Lower lobe of right lung (tissue), 2 donors: ENCODE measurements around the gene CPNE1. TPM values are rescaled to one million over a fixed set of nuclear protein-coding genes. Genes with fewer than 3 reads are reported as not detected.

Experiments
- ATAC-seq, 2 donors: fragments of 200-7000 bp; cut with Tn5 transposase; one replicate each; pipeline ENCODE4 v1.9.1; 2020 to 2022; ENCODE audit warnings: mild to moderate bottlenecking in 2 of 2, moderate library complexity in 2 of 2
- DNase-seq: peaks from one replicate; pipeline ENCODE4 v3.0.0-alpha.2; 2020
- H3K27ac ChIP-seq: fragments of 200-600 bp; one replicate; pipeline ENCODE4 v1.8.0; 2022
- H3K27me3 ChIP-seq: fragments of 200-600 bp; one replicate; pipeline ENCODE4 v1.8.0; 2022; ENCODE audit warnings: low read depth
- H3K36me3 ChIP-seq: fragments of 200-600 bp; one replicate; pipeline ENCODE4 v1.8.0; 2022; ENCODE audit warnings: mild to moderate bottlenecking
- H3K4me1 ChIP-seq: fragments of 200-600 bp; one replicate; pipeline ENCODE4 v1.8.0; 2022
- H3K4me3 ChIP-seq: fragments of 200-600 bp; one replicate; pipeline ENCODE4 v1.8.0; 2022; ENCODE audit warnings: mild to moderate bottlenecking
- H3K9me3 ChIP-seq: fragments of 200-600 bp; one replicate; pipeline ENCODE4 v1.8.0; 2022
- CTCF ChIP-seq: fragments of 200-600 bp; IDR thresholded peaks from one replicate; pipeline ENCODE4 v1.8.0; 2022; ENCODE audit warnings: antibody characterized with exemption, mild to moderate bottlenecking
- intact Hi-C: fragments of 100-400 bp; cut with DNase I; formaldehyde crosslinking; loops from one replicate; pipeline ENCODE4 v1.11.0; 2022
- total RNA-seq: library from RNA; stranded (reverse); fragmentation: NEBNext Ultra II Directional; extraction: Animal tissue kit (Norgen Biotek cat#: 25700); gene quantifications from one replicate; pipeline ENCODE4 v1.2.1, GENCODE V29; 2021
- donor health status: DM: no; HTN: yes; CAD: no; lungs with severe emphysema.

Gene CPNE1
- total RNA-seq, 1 donor from 2014 or later = 154 TPM

DNA sequence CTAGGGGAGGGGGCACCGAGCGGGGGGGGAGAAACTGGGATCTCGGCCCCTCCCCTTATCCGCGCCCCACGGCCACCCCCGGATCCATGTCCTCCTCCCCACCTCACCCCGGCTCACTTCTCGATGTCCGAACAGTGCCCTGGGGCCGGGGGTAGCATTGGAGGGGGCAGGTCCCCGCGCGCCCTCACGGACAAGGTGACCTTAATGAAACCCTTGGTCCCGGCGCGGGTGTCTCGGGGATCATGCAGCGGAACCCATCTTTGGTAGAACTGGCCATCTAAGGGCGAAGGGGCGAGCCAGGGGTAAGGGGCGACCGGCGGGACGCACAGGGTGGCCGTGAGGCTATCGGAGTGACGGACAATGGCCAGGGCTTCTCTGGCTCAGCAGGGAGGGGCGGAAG, 62.7 kb downstream of the CPNE1 start:
- no peak overlapping the region for H3K27ac ChIP-seq
- H3K4me3 ChIP-seq = peak overlapping the region; percentile 57
- H3K27me3 ChIP-seq = peaks cover 28% of the 10 kb centered on the region
- peak in 1 of 2 donors; percentile 4 for ATAC-seq
- peaks cover 20% of the 10 kb centered on the region for H3K4me1 ChIP-seq
- H3K36me3 ChIP-seq = no peaks in the 10 kb centered on the region
- intact Hi-C loops = no loop called here
- no peaks in the 10 kb centered on the region for H3K9me3 ChIP-seq
- no peak for TF ChIP-seq CTCF
- no peak for DNase-seq

- H3K4me1 ChIP-seq = peaks cover 20% of the 10 kb centered on the region
- H3K9me3 ChIP-seq = no peaks in the 10 kb centered on the region
- H3K4me3 ChIP-seq = peak overlapping the region; percentile 57
- DNase-seq = peak; percentile 87
- intact Hi-C loops = no loop called here
- H3K36me3 ChIP-seq = no peaks in the 10 kb centered on the region
- ATAC-seq = peak; percentile 88 to 91
- peak; percentile 59 for TF ChIP-seq CTCF
- peaks cover 28% of the 10 kb centered on the region for H3K27me3 ChIP-seq
- H3K27ac ChIP-seq = no peak overlapping the region
These were observed 63.4 kb downstream of the CPNE1 start for GRCh38 chr20:35600993-35601973.

DNA sequence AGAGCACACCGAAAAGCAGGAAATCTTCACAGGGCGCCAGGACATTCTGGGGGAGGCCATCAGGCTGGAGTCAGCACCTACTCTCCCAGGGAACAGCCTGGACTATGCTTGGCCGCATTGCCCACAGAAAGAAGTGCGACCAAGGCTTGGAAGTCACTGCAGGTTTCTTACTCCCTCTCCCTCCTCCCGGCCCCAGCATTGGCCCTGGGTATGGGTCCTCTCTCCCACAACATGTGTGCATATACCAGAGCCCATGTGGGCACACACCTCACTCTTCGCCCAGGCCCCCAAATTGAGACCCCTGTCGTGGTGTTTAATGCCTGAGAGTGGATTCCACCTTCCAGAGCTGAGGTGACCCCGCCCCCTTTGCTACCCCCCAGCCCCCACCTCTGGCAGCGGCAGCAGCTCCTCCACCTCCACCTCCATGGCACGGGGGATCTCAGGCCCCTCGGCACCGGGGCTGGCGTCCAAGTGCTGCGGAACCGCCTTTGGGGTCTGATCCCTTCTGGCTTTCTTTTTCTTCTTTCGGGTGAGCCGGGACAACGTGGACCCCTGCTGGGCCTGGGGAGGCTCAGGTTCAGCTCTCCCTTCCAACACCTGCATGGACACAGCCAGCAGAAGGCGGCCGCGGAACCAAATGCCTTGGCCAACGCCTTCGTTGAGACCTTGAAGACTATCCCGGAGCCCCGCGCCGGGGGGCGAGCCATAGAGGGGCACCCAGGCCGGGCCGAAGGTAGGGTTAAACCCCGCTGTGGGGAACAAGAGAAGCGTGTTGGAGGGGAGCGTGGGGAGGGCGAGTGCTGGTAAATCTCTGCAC, 64.3 kb downstream of the CPNE1 start:
- no peaks in the 10 kb centered on the region for H3K9me3 ChIP-seq
- peaks cover 28% of the 10 kb centered on the region for H3K27me3 ChIP-seq
- DNase-seq (no peak), ATAC-seq (no peak)
- H3K27ac ChIP-seq = no peak overlapping the region
- peak overlapping the region; percentile 57 for H3K4me3 ChIP-seq
- H3K4me1 ChIP-seq = peaks cover 20% of the 10 kb centered on the region
- no peaks in the 10 kb centered on the region for H3K36me3 ChIP-seq
- no peak for TF ChIP-seq CTCF
- intact Hi-C loops = no loop called here

DNA sequence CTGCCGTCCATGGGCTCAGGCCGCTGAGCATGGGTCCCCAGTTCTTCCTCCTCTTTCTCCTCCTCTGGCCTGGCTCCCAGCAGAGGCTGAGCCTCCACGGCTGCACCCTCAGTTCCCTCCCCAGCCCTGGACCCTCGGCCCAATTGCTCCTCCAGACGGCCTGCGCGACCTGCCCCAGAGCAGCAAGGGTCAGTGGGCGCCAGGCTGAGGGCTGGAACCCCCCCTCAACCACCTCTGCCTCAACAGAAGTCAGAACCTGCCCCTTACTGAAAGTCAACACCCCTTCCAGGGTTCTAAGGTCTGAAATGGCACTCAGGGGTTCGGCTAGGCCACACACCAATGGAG, 65.0 kb downstream of the CPNE1 start:
- no peak overlapping the region for H3K27ac ChIP-seq
- intact Hi-C loops = no loop called here
- peaks cover 28% of the 10 kb centered on the region for H3K27me3 ChIP-seq
- ATAC-seq (no peak), DNase-seq (no peak)
- no peak overlapping the region for H3K4me3 ChIP-seq
- H3K9me3 ChIP-seq = no peaks in the 10 kb centered on the region
- H3K4me1 ChIP-seq = peaks cover 20% of the 10 kb centered on the region
- no peaks in the 10 kb centered on the region for H3K36me3 ChIP-seq
- no peak for TF ChIP-seq CTCF

GRCh38 chr20:35598899-35599775, 65.6 kb downstream of the CPNE1 start:
- DNase-seq = no peak
- TF ChIP-seq CTCF = no peak

More at GRCh38 chr20:35598899-35599775, 65.6 kb downstream of the CPNE1 start:
- H3K27me3 ChIP-seq = peaks cover 28% of the 10 kb centered on the region
- no peaks in the 10 kb centered on the region for H3K36me3 ChIP-seq
- peaks cover 20% of the 10 kb centered on the region for H3K4me1 ChIP-seq
- no peak overlapping the region for H3K4me3 ChIP-seq
- intact Hi-C loops = no loop called here
- no peaks in the 10 kb centered on the region for H3K9me3 ChIP-seq
- peak; percentile 45 to 48 for ATAC-seq
- H3K27ac ChIP-seq = no peak overlapping the region
